ENCODE data around the gene GATA2.

The GATA2 gene

DNA sequence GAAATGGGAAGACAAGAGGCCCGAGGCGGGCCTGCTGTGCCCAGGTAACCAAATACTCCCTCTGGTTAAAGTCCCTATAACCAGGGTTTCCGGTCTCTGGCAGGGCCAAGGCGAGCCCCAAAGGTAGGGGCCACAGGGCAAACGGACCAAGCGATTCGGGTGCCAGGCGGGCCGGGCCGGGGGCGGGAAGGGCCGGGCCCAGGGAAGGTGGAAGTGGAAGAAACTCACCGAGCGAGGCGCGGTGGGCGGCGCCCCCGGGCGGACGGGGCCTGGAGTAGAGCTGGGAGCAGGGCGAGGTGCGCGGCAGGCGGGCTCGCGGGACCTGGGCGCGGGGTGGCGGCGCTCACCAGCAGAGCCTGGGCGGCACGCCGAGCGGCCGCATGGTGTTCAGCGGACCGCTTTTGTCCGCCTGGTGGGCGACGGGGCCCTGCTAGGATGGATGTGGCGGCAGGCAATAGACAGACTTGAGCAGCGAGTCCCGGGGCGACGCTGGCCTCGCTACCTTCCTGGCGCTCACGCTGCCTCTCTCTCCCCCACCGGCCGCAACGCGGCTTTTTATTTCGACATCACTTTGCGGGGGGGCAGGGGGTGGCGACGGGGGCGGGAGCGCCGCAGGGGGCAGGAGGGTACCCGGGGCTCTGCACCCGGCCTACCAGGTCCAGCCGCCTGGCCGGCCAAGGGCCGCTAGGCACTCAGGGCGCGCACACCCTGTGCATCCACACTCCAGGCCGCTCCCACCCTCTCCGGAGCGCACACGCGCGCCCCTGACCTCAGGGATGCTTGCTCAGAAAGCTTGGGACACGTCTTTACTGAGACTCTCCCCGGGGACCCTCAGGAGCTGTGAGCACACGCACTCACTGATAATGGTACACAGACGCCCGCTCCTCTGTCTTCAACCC lies at the start of gene GATA2:
TSS of gene GATA2 (minus strand) at position 531 of the 899 bp plus-strand sequence. CDS start 6,170 bp downstream, outside the sequence.
- DNase-seq, result peak; percentile 59

GRCh38 chr3:128541246-128541645 lies 48.2 kb upstream of the GATA2 start:
- no peak for DNase-seq

DNA sequence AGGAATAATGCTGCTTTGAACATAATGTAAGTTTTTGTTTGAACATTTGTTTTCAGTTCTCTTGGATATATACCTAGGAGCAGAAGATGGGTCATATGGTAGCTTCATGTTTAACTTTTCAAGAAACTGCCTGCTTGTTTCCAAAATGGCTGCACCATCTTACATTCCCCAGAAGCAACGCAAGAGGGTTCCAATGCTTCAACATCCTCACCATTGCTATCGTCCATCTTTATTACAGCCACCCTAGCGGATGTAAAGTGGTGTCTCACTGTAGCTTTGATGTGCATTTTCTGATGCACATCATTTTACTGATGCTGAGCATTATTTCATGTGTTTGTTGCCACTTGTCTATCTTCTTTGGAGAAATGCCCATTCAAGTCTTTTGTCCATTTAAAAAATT lies 46.4 kb upstream of the GATA2 start:
- DNase-seq, result no peak

- DNase-seq, result no peak
Measured at GRCh38 chr3:128537091-128537703, 44.2 kb upstream of the GATA2 start.

GRCh38 chr3:128532012-128532983 lies 39.3 kb upstream of the GATA2 start:
- peak; percentile 69 for DNase-seq

DNA sequence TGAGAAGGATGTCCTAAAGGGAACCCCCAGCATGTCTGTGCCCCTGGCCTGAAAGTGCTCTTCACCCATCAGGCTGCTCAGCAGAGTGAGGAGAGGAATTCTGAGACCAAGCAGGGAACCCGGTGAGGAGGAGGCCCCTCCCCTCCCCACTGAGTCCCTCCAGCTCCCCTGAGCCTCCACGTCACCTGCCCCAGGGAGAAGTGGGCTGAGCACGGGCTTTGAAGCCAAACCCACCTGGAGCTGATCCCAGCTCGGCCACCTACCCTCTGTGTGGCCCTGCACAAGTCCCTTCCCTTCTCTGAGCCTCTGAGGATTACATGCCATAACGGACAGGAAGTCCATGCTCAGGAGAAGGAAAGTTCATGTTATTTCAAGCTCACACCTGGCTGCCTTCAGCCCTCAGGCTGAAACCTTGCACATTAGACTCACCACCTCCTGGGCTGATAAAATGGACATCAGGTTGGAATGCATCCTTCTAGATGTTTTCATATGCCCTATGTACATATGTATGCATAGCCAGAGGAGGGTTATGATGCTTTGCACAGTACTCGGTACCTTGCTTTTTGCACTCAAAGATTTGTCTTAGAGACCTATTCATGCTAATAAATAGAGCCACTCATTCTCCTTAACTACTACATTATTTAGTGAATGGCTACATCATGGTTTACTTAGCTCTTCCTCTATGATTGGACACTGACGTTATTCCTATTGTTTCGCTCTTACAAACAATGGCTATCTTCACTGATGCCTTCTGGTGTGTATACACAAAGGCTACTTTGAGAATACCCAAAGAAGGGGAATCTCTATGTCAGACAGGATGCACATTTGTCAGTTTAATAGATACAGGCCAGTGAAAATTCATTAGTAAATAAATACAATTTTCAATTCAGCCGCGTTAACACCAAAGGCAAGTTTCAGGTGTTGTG lies 31.6 kb upstream of the GATA2 start:
- peak; percentile 60 for DNase-seq

GRCh38 chr3:128523591-128523990 lies 30.6 kb upstream of the GATA2 start:
- peak; percentile 94 for DNase-seq

GRCh38 chr3:128521715-128522114 lies 28.7 kb upstream of the GATA2 start:
- no peak for DNase-seq

- DNase-seq, result no peak
Measured at GRCh38 chr3:128518587-128519490, 25.8 kb upstream of the GATA2 start.

DNA sequence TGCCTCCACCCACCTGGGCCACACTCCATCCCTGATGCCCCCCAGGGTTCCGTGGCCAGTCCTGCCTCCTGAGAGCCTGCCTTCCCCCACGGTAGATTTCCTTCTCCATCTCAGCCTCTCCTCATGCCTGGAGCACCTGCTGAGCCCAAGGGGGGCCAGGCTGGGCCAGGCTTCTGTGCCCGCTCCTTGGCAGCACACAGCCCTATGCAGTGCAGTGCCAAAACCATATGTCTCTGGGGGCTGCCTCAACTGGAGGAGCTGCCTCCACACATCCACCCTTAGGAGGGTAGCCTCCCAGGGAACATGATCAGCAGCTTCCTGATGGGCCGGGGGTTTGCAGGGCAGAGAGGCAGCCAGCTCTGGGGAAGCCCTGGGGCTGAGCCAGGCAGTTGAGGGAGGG lies 24.6 kb upstream of the GATA2 start:
- no peak for DNase-seq

GRCh38 chr3:128515967-128516366 lies 23.0 kb upstream of the GATA2 start:
- DNase-seq, result no peak

GRCh38 chr3:128508852-128509251 lies 15.9 kb upstream of the GATA2 start:
- no peak for DNase-seq

- DNase-seq, result no peak
Measured at GRCh38 chr3:128506754-128507153, 13.8 kb upstream of the GATA2 start.

DNA sequence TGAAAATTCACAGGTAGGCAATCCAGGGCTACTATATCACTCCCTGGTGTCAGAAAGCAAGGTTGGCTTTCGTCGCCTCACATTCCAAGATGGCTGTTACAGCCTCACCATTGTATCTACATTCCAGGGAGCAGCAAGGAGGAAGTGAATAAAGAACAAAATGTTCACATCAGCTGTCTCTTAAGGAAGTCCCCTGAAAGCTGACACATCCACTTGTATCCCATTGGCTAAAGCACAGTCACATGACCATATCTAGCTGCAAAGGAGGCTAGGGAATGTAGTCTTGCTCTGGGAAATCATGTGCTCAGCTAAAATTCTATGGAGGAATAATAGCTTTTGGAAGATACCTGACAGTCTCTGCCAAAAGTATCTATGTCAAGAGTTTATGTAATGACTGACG lies 12.8 kb upstream of the GATA2 start:
- no peak for DNase-seq

DNA sequence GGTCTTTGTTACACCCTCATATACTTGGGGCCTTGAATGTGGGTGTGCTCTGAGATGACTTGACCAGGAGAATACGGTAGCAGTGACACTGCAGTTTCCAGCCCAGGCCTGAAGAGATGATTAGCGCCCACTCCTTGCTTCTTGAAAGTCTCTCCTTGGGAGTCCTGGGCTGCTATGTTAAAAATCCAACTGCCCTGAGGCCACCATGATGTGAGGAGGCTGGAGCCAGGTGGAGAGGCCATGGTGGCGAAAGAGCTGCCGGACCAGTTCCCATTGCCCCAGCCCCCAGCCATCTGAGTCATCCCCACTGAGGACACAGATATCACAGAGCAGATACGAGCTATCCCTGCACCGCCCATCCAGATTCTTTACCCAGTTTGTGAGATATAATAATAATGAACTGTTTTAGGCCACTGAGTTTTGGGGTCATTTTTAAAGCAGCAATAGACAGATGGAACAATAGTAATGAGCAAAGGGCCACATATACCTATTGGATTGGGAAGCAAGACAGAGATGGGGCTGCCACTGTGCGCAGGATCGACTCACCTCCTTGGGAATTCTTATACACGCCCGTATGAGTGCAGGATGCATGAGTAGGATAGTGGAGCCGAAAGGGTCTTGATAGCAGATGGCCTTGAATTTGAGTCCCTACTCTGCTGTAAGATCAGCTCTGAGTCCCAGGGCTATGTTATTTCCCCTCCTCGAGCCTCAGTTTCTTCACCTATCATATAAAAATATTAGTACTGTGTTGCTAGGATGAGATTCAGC lies 12.1 kb upstream of the GATA2 start:
- no peak for DNase-seq

GRCh38 chr3:128504533-128504915 lies 11.5 kb upstream of the GATA2 start:
- DNase-seq, result no peak

- no peak for DNase-seq
Measured at GRCh38 chr3:128503751-128504532, 10.9 kb upstream of the GATA2 start.

- DNase-seq, result no peak
Measured at GRCh38 chr3:128503164-128503651, 10.2 kb upstream of the GATA2 start.

- DNase-seq, result no peak
Measured at GRCh38 chr3:128502712-128503111, 9.7 kb upstream of the GATA2 start.
